WTC11 (cell line): ENCODE measurements around the gene NAGLU. TPM values are rescaled to one million over a fixed set of nuclear protein-coding genes. Genes with fewer than 3 reads are reported as not detected.

Experiments used
- ATAC-seq: fragments of 200-7000 bp; cut with Tn5 transposase; 2 replicates; pipeline ENCODE4 v1.10.0; 2021; ENCODE audit warnings: mild to moderate bottlenecking, moderate library complexity
- CTCF ChIA-PET: fragments of 300-600 bp; sonication (Branson Sonifier 250); formaldehyde crosslinking; loops from one replicate; lab custom pipeline; 2021; ENCODE audit warnings: antibody characterized with exemption; lab: Charles Lee
- POLR2A ChIA-PET: fragments of 350-600 bp; sonication (Branson Sonifier 250); formaldehyde crosslinking; loops from one replicate; lab custom pipeline; 2021; ENCODE audit warnings: antibody characterized with exemption; lab: Charles Lee
- DNase-seq: peaks from one replicate; pipeline ENCODE4 v3.0.0; 2021; ENCODE audit warnings: low spot score
- H3K27ac Mint-ChIP-seq: 2 replicates; pipeline ENCODE4 v1.8.0; 2021; ENCODE audit warnings: mixed read lengths
- H3K27me3 Mint-ChIP-seq: 2 replicates; pipeline ENCODE4 v1.8.0; 2021; ENCODE audit warnings: low read depth, mild to moderate bottlenecking, moderate library complexity, mixed read lengths
- H3K36me3 Mint-ChIP-seq: 2 replicates; pipeline ENCODE4 v1.8.0; 2021; ENCODE audit warnings: mixed read lengths
- H3K4me1 Mint-ChIP-seq: 2 replicates; pipeline ENCODE4 v1.8.0; 2022; ENCODE audit warnings: mixed read lengths
- H3K4me3 Mint-ChIP-seq: 2 replicates; pipeline ENCODE4 v1.8.0; 2021; ENCODE audit warnings: mild to moderate bottlenecking, moderate library complexity, mixed read lengths
- H3K9me3 Mint-ChIP-seq: 2 replicates; pipeline ENCODE4 v1.8.0; 2021; ENCODE audit warnings: mixed read lengths
- CBFB ChIP-seq: sonication (generic); formaldehyde crosslinking; IDR thresholded peaks from 2 replicates; pipeline ENCODE4 v1.8.1; 2022; ENCODE audit warnings: mild to moderate bottlenecking, low read depth, missing genetic modification reagents
- CREM ChIP-seq: sonication (generic); formaldehyde crosslinking; IDR thresholded peaks from 2 replicates; pipeline ENCODE4 v1.8.1; 2022; ENCODE audit warnings: mild to moderate bottlenecking, missing genetic modification reagents, moderate library complexity
- ESRRA ChIP-seq: sonication (generic); formaldehyde crosslinking; IDR thresholded peaks from 2 replicates; pipeline ENCODE4 v1.8.1; 2022; ENCODE audit warnings: mild to moderate bottlenecking, missing genetic modification reagents, borderline replicate concordance
- GABPB1 ChIP-seq: sonication (generic); formaldehyde crosslinking; IDR thresholded peaks from 2 replicates; pipeline ENCODE4 v1.8.1; 2023; ENCODE audit warnings: mild to moderate bottlenecking, missing genetic modification reagents
- GTF2I ChIP-seq: fragments of 250-450 bp; sonication (Bioruptor Pico); conservative IDR thresholded peaks from 2 replicates; pipeline ENCODE4 v1.4.0; 2021; ENCODE audit warnings: mild to moderate bottlenecking
- KAT7 ChIP-seq: sonication (generic); formaldehyde crosslinking; IDR thresholded peaks from 2 replicates; pipeline ENCODE4 v1.8.1; 2023; ENCODE audit warnings: missing genetic modification reagents, mild to moderate bottlenecking, borderline replicate concordance
- MYBL2 ChIP-seq: sonication (generic); formaldehyde crosslinking; IDR thresholded peaks from 2 replicates; pipeline ENCODE4 v1.8.1; 2023; ENCODE audit warnings: mild to moderate bottlenecking, moderate library complexity, missing genetic modification reagents
- SMAD4 ChIP-seq: sonication (generic); formaldehyde crosslinking; IDR thresholded peaks from 2 replicates; pipeline ENCODE4 v1.8.0; 2022; ENCODE audit warnings: mild to moderate bottlenecking, missing genetic modification reagents
- SOX15 ChIP-seq: fragments of 250-450 bp; sonication (Bioruptor Pico); IDR thresholded peaks from 2 replicates; pipeline ENCODE4 v1.9.0; 2021; ENCODE audit warnings: mild to moderate bottlenecking
- TCF7 ChIP-seq: sonication (generic); formaldehyde crosslinking; IDR thresholded peaks from 2 replicates; pipeline ENCODE4 v1.8.0; 2022; ENCODE audit warnings: mild to moderate bottlenecking, low read depth, missing genetic modification reagents, moderate library complexity
- TP53 ChIP-seq: sonication (generic); formaldehyde crosslinking; IDR thresholded peaks from 2 replicates; pipeline ENCODE4 v1.8.1; 2023; ENCODE audit warnings: mild to moderate bottlenecking, missing genetic modification reagents
- ZNF138 ChIP-seq: sonication (generic); formaldehyde crosslinking; conservative IDR thresholded peaks from 2 replicates; pipeline ENCODE4 v1.8.1; 2022; ENCODE audit warnings: mild to moderate bottlenecking, moderate library complexity, missing genetic modification reagents
- ZNF219 ChIP-seq: sonication (generic); formaldehyde crosslinking; IDR thresholded peaks from 2 replicates; pipeline ENCODE4 v1.8.0; 2023; ENCODE audit warnings: missing genetic modification reagents, mild to moderate bottlenecking, borderline replicate concordance
- ZNF232 ChIP-seq: sonication (generic); formaldehyde crosslinking; IDR thresholded peaks from 2 replicates; pipeline ENCODE4 v1.8.0; 2022; ENCODE audit warnings: mild to moderate bottlenecking, missing genetic modification reagents
- total RNA-seq: library from RNA; stranded (reverse); gene quantifications from 3 replicates; pipeline ENCODE4 v1.2.3, GENCODE V29; 2021
- TF ChIP-seq, protein P1 (sequence below): sonication (generic); formaldehyde crosslinking; IDR thresholded peaks from 2 replicates; pipeline ENCODE4 v1.8.1; 2022; ENCODE audit warnings: mild to moderate bottlenecking, moderate library complexity, missing genetic modification reagents
- TF ChIP-seq, protein P2 (sequence below): sonication (generic); formaldehyde crosslinking; IDR thresholded peaks from 2 replicates; pipeline ENCODE4 v1.8.1; 2023; ENCODE audit warnings: mild to moderate bottlenecking, moderate library complexity, missing genetic modification reagents
- TF ChIP-seq, protein P3 (sequence below): sonication (generic); formaldehyde crosslinking; IDR thresholded peaks from 2 replicates; pipeline ENCODE4 v1.8.0; 2022; ENCODE audit warnings: mild to moderate bottlenecking, missing genetic modification reagents
- TF ChIP-seq, protein P4 (sequence below): fragments of 250-450 bp; sonication (Bioruptor Pico); IDR thresholded peaks from 2 replicates; pipeline ENCODE4 v2.1.2; 2022; ENCODE audit warnings: mild to moderate bottlenecking, moderate library complexity
- TF ChIP-seq, protein P5 (sequence below): sonication (generic); formaldehyde crosslinking; IDR thresholded peaks from 2 replicates; pipeline ENCODE4 v1.8.0; 2022; ENCODE audit warnings: mild to moderate bottlenecking, missing genetic modification reagents
- TF ChIP-seq, protein P6 (sequence below): sonication (generic); formaldehyde crosslinking; IDR thresholded peaks from 2 replicates; pipeline ENCODE4 v1.8.1; 2023; ENCODE audit warnings: mild to moderate bottlenecking, missing genetic modification reagents
- TF ChIP-seq, protein P7 (sequence below): fragments of 200-600 bp; IDR thresholded peaks from 2 replicates; pipeline ENCODE4 v1.8.0; 2022; ENCODE audit warnings: antibody characterized with exemption
- TF ChIP-seq, protein P8 (sequence below): sonication (generic); formaldehyde crosslinking; IDR thresholded peaks from 2 replicates; pipeline ENCODE4 v1.8.0; 2022; ENCODE audit warnings: mild to moderate bottlenecking, missing genetic modification reagents

Gene NAGLU
- total RNA-seq, 1 experiment from 2014 or later, result 39.3 TPM

DNA sequence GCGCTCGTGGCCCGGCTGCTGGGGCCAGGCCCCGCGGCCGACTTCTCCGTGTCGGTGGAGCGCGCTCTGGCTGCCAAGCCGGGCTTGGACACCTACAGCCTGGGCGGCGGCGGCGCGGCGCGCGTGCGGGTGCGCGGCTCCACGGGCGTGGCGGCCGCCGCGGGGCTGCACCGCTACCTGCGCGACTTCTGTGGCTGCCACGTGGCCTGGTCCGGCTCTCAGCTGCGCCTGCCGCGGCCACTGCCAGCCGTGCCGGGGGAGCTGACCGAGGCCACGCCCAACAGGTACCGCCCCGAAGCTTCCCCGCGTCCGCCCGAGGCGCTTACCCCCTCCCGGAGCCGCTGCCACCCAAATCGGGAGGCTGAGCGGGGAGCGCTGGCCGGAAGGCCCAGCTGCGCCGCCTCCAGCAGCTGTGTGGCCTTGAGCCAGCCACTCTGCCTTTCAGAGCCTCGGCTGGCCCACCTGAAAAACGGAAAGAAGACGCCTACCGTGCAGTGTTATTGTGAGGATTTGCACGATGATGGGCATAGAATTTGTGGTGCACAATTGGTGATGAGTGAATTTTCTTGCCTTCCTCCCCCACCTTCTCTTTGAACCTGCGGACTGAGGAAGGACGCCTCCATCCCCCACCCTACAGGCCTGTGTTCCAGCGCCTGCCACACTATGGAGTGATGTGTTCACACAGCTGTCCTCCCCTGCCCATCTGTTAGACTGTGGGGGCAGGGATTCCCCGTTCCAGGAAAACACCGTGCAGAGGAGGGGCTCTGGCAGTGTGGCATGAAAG is 523 bp downstream of the NAGLU start (continued):
- TF ChIP-seq, protein P1, sequence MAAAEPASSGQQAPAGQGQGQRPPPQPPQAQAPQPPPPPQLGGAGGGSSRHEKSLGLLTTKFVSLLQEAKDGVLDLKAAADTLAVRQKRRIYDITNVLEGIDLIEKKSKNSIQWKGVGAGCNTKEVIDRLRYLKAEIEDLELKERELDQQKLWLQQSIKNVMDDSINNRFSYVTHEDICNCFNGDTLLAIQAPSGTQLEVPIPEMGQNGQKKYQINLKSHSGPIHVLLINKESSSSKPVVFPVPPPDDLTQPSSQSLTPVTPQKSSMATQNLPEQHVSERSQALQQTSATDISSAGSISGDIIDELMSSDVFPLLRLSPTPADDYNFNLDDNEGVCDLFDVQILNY (CRISPR knock-in tag), result no peak
- peak; percentile 75 for TF ChIP-seq GABPB1 (CRISPR knock-in tag)
- peak; percentile 22; the same call in 1 of the 2 replicates for TF ChIP-seq KAT7 (CRISPR knock-in tag)
- 0 out of 2 replicates have a peak, but pooled peaks have one; percentile 35 for TF ChIP-seq CREM (CRISPR knock-in tag)
- no peak for TF ChIP-seq CBFB (CRISPR knock-in tag)
- TF ChIP-seq, protein P2, sequence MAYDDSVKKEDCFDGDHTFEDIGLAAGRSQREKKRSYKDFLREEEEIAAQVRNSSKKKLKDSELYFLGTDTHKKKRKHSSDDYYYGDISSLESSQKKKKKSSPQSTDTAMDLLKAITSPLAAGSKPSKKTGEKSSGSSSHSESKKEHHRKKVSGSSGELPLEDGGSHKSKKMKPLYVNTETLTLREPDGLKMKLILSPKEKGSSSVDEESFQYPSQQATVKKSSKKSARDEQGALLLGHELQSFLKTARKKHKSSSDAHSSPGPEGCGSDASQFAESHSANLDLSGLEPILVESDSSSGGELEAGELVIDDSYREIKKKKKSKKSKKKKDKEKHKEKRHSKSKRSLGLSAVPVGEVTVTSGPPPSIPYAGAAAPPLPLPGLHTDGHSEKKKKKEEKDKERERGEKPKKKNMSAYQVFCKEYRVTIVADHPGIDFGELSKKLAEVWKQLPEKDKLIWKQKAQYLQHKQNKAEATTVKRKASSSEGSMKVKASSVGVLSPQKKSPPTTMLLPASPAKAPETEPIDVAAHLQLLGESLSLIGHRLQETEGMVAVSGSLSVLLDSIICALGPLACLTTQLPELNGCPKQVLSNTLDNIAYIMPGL (CRISPR knock-in tag), result no peak

DNA sequence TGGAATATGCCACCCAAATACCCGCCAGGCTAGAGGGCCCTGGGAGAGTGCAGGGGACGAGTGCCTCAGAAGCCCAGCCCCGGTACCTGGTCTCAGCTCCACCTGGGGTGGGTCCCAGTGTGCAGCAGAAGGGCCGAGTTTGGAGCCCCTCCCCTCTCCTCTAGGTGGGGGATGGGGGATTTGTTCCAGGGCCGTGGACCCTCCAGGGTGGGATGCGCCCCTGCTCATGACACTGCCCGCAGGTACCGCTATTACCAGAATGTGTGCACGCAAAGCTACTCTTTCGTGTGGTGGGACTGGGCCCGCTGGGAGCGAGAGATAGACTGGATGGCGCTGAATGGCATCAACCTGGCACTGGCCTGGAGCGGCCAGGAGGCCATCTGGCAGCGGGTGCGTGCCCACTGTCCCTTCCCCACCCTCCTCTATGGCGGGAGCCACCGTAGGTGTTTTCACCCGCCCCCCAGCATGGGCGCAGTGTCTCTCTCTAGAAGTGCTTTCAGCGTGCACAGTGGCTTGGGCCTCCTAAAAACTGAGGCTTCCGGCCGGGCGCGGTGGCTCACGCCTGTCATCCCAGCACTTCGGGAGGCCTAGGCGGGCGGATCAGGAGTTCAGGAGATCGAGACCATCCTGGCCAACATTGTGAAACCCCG is 1.2 kb downstream of the NAGLU start:
- peaks cover 27% of the 10 kb centered on the region for H3K4me1 Mint-ChIP-seq
- ATAC-seq (peak; percentile 2; the same call in 1 of the 2 replicates), DNase-seq (no peak)
- CTCF ChIA-PET, result interaction anchor here (0.8 to 7.1 kb wide), 9 partner anchors 9 to 315 kb away, joined by 3 to 65 read pairs (median 4); partner anchors contain the start of genes PSMC3IP and STAT3
- H3K36me3 Mint-ChIP-seq, result peaks cover 12% of the 10 kb centered on the region; the same call in 1 of the 2 replicates
- peak overlapping the region; percentile 65; the same call in 1 of the 2 replicates for H3K27ac Mint-ChIP-seq
- peaks cover 13% of the 10 kb centered on the region for H3K27me3 Mint-ChIP-seq
- H3K9me3 Mint-ChIP-seq, result no peaks in the 10 kb centered on the region
- POLR2A ChIA-PET, result interaction anchor here (0.7 to 2.3 kb wide), 3 partner anchors 11 to 40 kb away, joined by 3 to 15 read pairs (median 3); no protein-coding TSS in a partner anchor
- peak overlapping the region; percentile 74 for H3K4me3 Mint-ChIP-seq
- TF ChIP-seq, protein P3, sequence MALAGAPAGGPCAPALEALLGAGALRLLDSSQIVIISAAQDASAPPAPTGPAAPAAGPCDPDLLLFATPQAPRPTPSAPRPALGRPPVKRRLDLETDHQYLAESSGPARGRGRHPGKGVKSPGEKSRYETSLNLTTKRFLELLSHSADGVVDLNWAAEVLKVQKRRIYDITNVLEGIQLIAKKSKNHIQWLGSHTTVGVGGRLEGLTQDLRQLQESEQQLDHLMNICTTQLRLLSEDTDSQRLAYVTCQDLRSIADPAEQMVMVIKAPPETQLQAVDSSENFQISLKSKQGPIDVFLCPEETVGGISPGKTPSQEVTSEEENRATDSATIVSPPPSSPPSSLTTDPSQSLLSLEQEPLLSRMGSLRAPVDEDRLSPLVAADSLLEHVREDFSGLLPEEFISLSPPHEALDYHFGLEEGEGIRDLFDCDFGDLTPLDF, result no peak
- no peak for TF ChIP-seq SOX15 (CRISPR knock-in tag)
- no peak for TF ChIP-seq TCF7 (CRISPR knock-in tag)
- TF ChIP-seq, protein P4, sequence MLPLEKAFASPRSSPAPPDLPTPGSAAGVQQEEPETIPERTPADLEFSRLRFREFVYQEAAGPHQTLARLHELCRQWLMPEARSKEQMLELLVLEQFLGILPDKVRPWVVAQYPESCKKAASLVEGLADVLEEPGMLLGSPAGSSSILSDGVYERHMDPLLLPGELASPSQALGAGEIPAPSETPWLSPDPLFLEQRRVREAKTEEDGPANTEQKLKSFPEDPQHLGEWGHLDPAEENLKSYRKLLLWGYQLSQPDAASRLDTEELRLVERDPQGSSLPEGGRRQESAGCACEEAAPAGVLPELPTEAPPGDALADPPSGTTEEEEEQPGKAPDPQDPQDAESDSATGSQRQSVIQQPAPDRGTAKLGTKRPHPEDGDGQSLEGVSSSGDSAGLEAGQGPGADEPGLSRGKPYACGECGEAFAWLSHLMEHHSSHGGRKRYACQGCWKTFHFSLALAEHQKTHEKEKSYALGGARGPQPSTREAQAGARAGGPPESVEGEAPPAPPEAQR (CRISPR knock-in tag), result no peak
- TF ChIP-seq GTF2I (CRISPR knock-in tag), result no peak
- no peak for TF ChIP-seq ZNF232 (CRISPR knock-in tag)
- TF ChIP-seq, protein P5, sequence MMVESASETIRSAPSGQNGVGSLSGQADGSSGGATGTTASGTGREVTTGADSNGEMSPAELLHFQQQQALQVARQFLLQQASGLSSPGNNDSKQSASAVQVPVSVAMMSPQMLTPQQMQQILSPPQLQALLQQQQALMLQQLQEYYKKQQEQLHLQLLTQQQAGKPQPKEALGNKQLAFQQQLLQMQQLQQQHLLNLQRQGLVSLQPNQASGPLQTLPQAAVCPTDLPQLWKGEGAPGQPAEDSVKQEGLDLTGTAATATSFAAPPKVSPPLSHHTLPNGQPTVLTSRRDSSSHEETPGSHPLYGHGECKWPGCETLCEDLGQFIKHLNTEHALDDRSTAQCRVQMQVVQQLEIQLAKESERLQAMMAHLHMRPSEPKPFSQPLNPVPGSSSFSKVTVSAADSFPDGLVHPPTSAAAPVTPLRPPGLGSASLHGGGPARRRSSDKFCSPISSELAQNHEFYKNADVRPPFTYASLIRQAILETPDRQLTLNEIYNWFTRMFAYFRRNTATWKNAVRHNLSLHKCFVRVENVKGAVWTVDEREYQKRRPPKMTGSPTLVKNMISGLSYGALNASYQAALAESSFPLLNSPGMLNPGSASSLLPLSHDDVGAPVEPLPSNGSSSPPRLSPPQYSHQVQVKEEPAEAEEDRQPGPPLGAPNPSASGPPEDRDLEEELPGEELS (CRISPR knock-in tag), result no peak
- TF ChIP-seq ZNF219 (CRISPR knock-in tag), result no peak
- TF ChIP-seq, protein P6, sequence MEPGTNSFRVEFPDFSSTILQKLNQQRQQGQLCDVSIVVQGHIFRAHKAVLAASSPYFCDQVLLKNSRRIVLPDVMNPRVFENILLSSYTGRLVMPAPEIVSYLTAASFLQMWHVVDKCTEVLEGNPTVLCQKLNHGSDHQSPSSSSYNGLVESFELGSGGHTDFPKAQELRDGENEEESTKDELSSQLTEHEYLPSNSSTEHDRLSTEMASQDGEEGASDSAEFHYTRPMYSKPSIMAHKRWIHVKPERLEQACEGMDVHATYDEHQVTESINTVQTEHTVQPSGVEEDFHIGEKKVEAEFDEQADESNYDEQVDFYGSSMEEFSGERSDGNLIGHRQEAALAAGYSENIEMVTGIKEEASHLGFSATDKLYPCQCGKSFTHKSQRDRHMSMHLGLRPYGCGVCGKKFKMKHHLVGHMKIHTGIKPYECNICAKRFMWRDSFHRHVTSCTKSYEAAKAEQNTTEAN (CRISPR knock-in tag), result no peak
- TF ChIP-seq, protein P7, sequence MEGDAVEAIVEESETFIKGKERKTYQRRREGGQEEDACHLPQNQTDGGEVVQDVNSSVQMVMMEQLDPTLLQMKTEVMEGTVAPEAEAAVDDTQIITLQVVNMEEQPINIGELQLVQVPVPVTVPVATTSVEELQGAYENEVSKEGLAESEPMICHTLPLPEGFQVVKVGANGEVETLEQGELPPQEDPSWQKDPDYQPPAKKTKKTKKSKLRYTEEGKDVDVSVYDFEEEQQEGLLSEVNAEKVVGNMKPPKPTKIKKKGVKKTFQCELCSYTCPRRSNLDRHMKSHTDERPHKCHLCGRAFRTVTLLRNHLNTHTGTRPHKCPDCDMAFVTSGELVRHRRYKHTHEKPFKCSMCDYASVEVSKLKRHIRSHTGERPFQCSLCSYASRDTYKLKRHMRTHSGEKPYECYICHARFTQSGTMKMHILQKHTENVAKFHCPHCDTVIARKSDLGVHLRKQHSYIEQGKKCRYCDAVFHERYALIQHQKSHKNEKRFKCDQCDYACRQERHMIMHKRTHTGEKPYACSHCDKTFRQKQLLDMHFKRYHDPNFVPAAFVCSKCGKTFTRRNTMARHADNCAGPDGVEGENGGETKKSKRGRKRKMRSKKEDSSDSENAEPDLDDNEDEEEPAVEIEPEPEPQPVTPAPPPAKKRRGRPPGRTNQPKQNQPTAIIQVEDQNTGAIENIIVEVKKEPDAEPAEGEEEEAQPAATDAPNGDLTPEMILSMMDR, result no peak
- no peak for TF ChIP-seq MYBL2 (CRISPR knock-in tag)
- TF ChIP-seq ESRRA (CRISPR knock-in tag), result no peak
- TF ChIP-seq SMAD4 (CRISPR knock-in tag), result no peak
- TF ChIP-seq ZNF138 (CRISPR knock-in tag), result no peak
- TF ChIP-seq TP53 (CRISPR knock-in tag), result no peak
- TF ChIP-seq, protein P8, sequence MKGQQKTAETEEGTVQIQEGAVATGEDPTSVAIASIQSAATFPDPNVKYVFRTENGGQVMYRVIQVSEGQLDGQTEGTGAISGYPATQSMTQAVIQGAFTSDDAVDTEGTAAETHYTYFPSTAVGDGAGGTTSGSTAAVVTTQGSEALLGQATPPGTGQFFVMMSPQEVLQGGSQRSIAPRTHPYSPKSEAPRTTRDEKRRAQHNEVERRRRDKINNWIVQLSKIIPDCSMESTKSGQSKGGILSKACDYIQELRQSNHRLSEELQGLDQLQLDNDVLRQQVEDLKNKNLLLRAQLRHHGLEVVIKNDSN, result no peak
